GM21723 (cell line): Measurements from ENCODE around the gene RASGEF1C.

Experiments used
- ATAC-seq: cut with Tn5 transposase; IDR thresholded peaks from one replicate; pipeline ENCODE4 v1.9.1; 2021; ENCODE audit warnings: mild to moderate bottlenecking, moderate library complexity; ENCODE audit not compliant: unreplicated experiment

RASGEF1C gene

GRCh38 chr5:180160789-180161188 lies 48.2 kb downstream of the RASGEF1C start:
- no peak for ATAC-seq

- ATAC-seq, result no peak
These were observed 48.8 kb downstream of the RASGEF1C start for GRCh38 chr5:180160215-180160614.

GRCh38 chr5:180159756-180160155 lies 49.3 kb downstream of the RASGEF1C start:
- no peak for ATAC-seq

GRCh38 chr5:180157866-180158265 lies 51.1 kb downstream of the RASGEF1C start:
- no peak for ATAC-seq

GRCh38 chr5:180156141-180156540 lies 52.9 kb downstream of the RASGEF1C start:
- no peak for ATAC-seq

- no peak for ATAC-seq
These were observed 53.6 kb downstream of the RASGEF1C start for GRCh38 chr5:180155365-180155926.

- ATAC-seq, result no peak
These were observed 54.1 kb downstream of the RASGEF1C start for GRCh38 chr5:180154821-180155364.

GRCh38 chr5:180153991-180154390 lies 55.0 kb downstream of the RASGEF1C start:
- ATAC-seq, result no peak

- ATAC-seq, result no peak
These were observed 55.9 kb downstream of the RASGEF1C start for GRCh38 chr5:180153099-180153498.

GRCh38 chr5:180143656-180144364 lies 65.2 kb downstream of the RASGEF1C start:
- no peak for ATAC-seq

GRCh38 chr5:180142824-180143610 lies 66.0 kb downstream of the RASGEF1C start:
- ATAC-seq, result no peak

- ATAC-seq, result no peak
These were observed 66.8 kb downstream of the RASGEF1C start for GRCh38 chr5:180142021-180142765.

- ATAC-seq, result no peak
These were observed 67.8 kb downstream of the RASGEF1C start for GRCh38 chr5:180141068-180141660.

GRCh38 chr5:180140571-180140970 lies 68.4 kb downstream of the RASGEF1C start:
- no peak for ATAC-seq

GRCh38 chr5:180140079-180140554 lies 68.9 kb downstream of the RASGEF1C start:
- no peak for ATAC-seq

GRCh38 chr5:180139731-180140055 lies 69.3 kb downstream of the RASGEF1C start:
- no peak for ATAC-seq

- no peak for ATAC-seq
These were observed 69.9 kb downstream of the RASGEF1C start for GRCh38 chr5:180138976-180139730.

GRCh38 chr5:180138214-180138975 lies 70.6 kb downstream of the RASGEF1C start:
- ATAC-seq, result no peak
